Measurements from ENCODE around the gene PLA2G4F.

- TF ChIP-seq RAD21 (IDR thresholded peaks at IDR 0.05; ENCODE audit: low read depth) = no peak
- no peak for TF ChIP-seq CTCF (IDR thresholded peaks at IDR 0.05 in 2 of 3, conservative IDR thresholded peaks at IDR 0.05 in 1 of 3; ENCODE audit: borderline replicate concordance in 1 of 3, insufficient read depth in 1 of 3, low read depth in 2 of 3, low read length in 2 of 3)
- no peak for TF ChIP-seq EZH2phosphoT487 (IDR thresholded peaks at IDR 0.05; ENCODE audit: borderline replicate concordance)
- no peak for TF ChIP-seq POLR2A (IDR thresholded peaks at IDR 0.05; ENCODE audit: borderline replicate concordance, extremely low read depth, insufficient read depth, insufficient read length)
- TF ChIP-seq SP1 (IDR thresholded peaks at IDR 0.05; ENCODE audit: low read depth) = no peak
- no peak for TF ChIP-seq POLR2AphosphoS5 (IDR thresholded peaks at IDR 0.05; ENCODE audit: low read depth, low read length)
These were observed 24.3 kb downstream of the PLA2G4F start for GRCh38 chr15:42131826-42132806.

All from HCT116 (cell line).